ENCODE measurements around the gene AARS1.

AARS1 gene

GRCh38 chr16:70251629-70252354 lies 37.5 kb downstream of the AARS1 start, which contains the start of gene EXOSC6 (continued):
- TF ChIP-seq ZNF830 (tag by site-specific recombination; IDR thresholded peaks at IDR 0.05; ENCODE audit: low read depth) = no peak
- TF ChIP-seq ZNF600 (tag by site-specific recombination; IDR thresholded peaks at IDR 0.05) = peak; percentile 51; the same call in 1 of the 2 replicates
- TF ChIP-seq ZNF571 (tag by site-specific recombination; IDR thresholded peaks at IDR 0.05) = no peak
- TF ChIP-seq ZNF626 (tag by site-specific recombination; IDR thresholded peaks at IDR 0.05) = no peak
- TF ChIP-seq SP7 (tag by site-specific recombination; IDR thresholded peaks at IDR 0.05) = peak; percentile 76
- peak; percentile 66; the same call in 1 of the 2 replicates for TF ChIP-seq ZNF394 (tag by site-specific recombination; IDR thresholded peaks at IDR 0.05; ENCODE audit: borderline replicate concordance)
- TF ChIP-seq ZNF548 (tag by site-specific recombination; IDR thresholded peaks at IDR 0.05) = no peak
- TF ChIP-seq ZNF610 (tag by site-specific recombination; IDR thresholded peaks at IDR 0.05; ENCODE audit: borderline replicate concordance) = peak; percentile 26; the same call in 1 of the 2 replicates
- TF ChIP-seq ZNF404 (tag by site-specific recombination; IDR thresholded peaks at IDR 0.05) = no peak
- TF ChIP-seq ZNF121 (tag by site-specific recombination; IDR thresholded peaks at IDR 0.05) = peak; percentile 64; the same call in 1 of the 2 replicates
- TF ChIP-seq ZBTB8A (tag by site-specific recombination; IDR thresholded peaks at IDR 0.05) = peak; percentile 56
- TF ChIP-seq ZNF280C (tag by site-specific recombination; IDR thresholded peaks at IDR 0.05) = no peak
- no peak for TF ChIP-seq ZNF184 (tag by site-specific recombination; IDR thresholded peaks at IDR 0.05)
- peak; percentile 94 for TF ChIP-seq ZBTB11 (tag by site-specific recombination; conservative IDR thresholded peaks at IDR 0.05; ENCODE audit: low read depth)
- no peak for TF ChIP-seq MEIS1 (CRISPR knock-in tag; IDR thresholded peaks at IDR 0.05; ENCODE audit: borderline replicate concordance)
- no peak for TF ChIP-seq ZNF16 (tag by site-specific recombination; IDR thresholded peaks at IDR 0.05; ENCODE audit: low read depth)
- no peak; the same call in 1 of the 2 replicates for TF ChIP-seq ZNF335 (tag by site-specific recombination; conservative IDR thresholded peaks at IDR 0.05)
- TF ChIP-seq ZNF433 (tag by site-specific recombination; IDR thresholded peaks at IDR 0.05; ENCODE audit: low read depth) = no peak
- TF ChIP-seq ZNF654 (tag by site-specific recombination; IDR thresholded peaks at IDR 0.05; ENCODE audit: low read depth) = no peak
- TF ChIP-seq ZNF791 (tag by site-specific recombination; IDR thresholded peaks at IDR 0.05) = no peak
- no peak for TF ChIP-seq BCL11B (tag by site-specific recombination; IDR thresholded peaks at IDR 0.05; ENCODE audit: low read depth)
- TF ChIP-seq ZBTB20 (tag by site-specific recombination; IDR thresholded peaks at IDR 0.05) = peak; percentile 77
- no peak for TF ChIP-seq ZSCAN23 (tag by site-specific recombination; IDR thresholded peaks at IDR 0.05)
- peak; percentile 42 for TF ChIP-seq ZNF513 (tag by site-specific recombination; IDR thresholded peaks at IDR 0.05)
- TF ChIP-seq ZBTB49 (tag by site-specific recombination; IDR thresholded peaks at IDR 0.05; ENCODE audit: low read depth) = no peak
- TF ChIP-seq ZNF23 (tag by site-specific recombination; IDR thresholded peaks at IDR 0.05; ENCODE audit: borderline replicate concordance) = 0 out of 2 replicates have a peak, but pooled peaks have one; percentile 57
- TF ChIP-seq ZNF664 (tag by site-specific recombination; IDR thresholded peaks at IDR 0.05) = no peak

Data from HEK293 (cell line).